NCI-H446 (cell line): ENCODE measurements around the gene LRRC59.
"Not testable (repeated sequence)": the region's sequence is repeated elsewhere in the genome, so short reads cannot be mapped to it uniquely, and the experiment has no call there.

Source experiments
- DNase-seq, 2 experiments: peaks; one replicate each; lab custom pipeline; 2025; lab: John Stamatoyannopoulos, UW

LRRC59 gene

DNA sequence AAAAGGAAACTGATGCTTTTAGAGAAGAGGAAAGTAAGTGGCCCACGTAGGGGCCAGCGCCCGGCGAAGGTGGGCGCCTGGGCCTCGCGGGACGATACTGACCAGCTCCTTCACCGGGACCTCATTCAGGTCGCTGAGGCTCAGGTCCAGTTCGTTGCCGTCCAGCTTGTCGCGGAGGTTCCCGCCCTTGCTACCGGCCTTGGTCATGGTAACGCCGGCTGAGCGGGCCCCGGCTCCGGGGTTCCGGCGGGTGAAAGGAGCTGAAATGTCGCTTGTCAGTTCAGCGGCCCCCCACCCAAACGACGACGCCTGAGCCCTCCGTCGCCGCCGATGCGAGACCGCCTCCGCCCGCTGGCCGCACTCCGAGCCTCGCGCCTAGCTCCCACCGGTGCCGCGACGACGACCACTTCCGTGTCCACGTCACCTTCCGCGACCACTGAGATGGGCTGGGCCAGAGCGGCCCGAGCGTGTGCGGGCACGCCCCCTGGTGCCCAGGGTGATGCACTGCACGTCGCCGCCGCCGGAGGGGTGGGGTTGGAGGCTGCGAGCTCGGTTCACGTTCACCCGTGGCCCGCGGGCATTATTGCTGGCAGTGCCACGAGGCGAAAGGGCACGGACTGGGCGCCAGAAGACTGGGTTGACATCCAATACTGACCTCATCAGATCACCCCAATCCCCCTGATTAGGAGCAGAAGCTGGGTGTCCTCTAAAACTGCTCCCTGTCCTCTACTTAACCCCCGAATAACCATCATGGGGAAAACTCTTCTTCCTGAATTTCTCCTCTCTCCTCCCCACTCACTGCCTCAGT lies at the start of gene LRRC59:
LRRC59 (minus strand) TSS at position 413 of the 808 bp plus-strand sequence; CDS start at position 207, 206 bp downstream.
- peak; percentile 71 to 85 for DNase-seq

DNA sequence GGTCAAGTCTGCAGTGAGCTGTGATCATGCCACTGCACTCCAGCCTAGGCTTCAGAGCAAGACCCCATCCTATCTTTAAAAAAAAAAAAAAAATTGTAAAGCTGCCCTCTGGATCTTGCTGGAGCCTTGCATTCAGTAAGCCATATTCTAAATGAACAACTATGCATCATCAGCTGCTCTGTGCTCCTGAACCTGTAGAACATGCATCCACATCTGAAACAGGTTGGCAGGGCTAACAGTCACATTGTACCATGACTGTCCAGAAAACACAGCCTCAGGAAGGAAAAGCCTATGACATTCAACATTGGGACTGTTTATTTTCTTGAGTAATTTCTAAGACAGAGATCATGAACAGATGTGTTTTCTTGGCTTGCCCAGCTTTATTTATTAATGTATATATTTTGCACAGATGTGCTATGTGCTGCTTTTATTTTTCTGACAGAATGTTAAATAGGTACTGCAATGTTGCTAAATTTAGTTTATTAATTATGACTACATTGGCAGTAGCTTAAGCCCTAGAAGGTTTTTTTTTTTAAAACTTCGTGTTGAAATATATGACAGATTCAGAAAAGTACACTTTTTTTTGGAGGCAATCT lies 48.5 kb upstream of the LRRC59 start:
- no peak for DNase-seq

GRCh38 chr17:50444841-50445715 lies 47.8 kb upstream of the LRRC59 start:
- no peak for DNase-seq

DNA sequence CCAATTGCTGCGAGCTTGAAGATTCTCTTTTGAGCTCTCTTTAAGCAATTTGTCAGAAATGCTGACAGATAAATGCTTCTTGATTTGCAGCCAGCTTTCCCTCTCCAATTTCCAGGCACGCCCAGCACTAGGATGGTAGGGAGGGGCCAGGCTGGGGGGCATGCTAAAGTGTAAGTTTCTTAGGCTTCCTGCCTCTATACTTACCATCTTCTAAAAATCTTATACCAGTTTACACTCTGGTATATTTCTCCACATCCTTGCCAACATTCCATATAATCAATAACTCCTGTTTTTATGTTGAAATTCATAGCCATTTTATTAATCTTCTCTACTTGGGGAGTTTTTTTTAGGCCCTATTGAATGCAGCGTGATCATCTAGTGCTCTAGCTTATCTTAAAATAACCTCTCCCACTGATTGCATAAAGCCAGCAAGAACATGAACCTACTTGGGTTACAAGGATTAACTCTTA lies 46.2 kb upstream of the LRRC59 start:
- DNase-seq = peak in 1 of 2 experiments; percentile 13

- no peak for DNase-seq
Measured at GRCh38 chr17:50440838-50441829, 43.8 kb upstream of the LRRC59 start.

GRCh38 chr17:50440172-50440837 lies 43.0 kb upstream of the LRRC59 start:
- DNase-seq = no peak

DNA sequence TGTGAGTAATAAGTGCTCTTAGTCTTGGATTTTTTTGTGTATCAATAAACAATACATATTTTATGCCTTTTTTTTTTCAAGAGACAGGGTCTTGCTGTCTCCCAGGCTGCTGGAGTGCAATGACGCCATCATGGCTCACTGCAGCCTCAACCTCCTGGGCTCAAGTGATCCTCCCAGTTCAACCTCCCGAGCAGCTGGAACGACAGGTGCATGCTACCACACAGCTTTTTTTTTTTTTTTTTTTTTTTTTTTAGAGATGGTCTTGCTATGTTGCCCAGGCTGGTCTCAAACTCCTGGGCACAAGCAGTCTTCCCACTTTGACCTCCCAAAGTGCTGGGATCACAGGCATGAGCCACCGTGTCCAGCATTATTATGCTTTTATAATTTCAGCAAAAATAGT lies 41.7 kb upstream of the LRRC59 start:
- no peak for DNase-seq

- no peak for DNase-seq
Measured at GRCh38 chr17:50437409-50437808, 40.1 kb upstream of the LRRC59 start.

DNA sequence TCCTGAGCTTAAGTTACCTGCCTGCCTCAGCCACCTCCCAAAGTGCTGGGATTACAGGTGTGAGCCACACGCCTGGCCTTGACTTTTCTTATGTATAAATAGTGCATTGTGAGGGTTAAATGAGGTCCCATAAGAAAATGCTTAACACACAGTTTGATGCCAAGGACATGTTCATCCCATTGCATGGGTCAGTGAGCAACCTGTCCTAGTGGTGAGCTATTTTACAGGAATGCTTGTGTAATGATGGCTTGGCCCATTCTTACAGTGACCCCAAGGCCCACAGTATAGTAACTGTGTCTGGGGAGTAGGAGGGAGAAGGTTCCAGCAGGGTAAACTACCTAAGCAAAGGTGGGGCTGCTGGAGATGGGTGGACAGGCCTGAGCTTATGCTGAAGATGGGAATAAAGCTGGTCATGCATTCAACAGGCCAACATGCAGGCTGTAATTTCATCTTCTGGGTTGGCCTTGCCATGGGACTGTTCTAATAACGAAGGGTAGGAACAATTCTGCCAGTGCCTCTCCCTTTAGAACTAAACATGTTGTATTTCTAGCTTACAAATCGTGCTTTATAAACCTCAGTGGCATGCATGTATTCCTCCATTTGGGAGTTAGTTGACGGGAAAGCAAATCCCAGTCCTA lies 34.9 kb upstream of the LRRC59 start:
- no peak for DNase-seq

GRCh38 chr17:50430821-50431618 lies 33.7 kb upstream of the LRRC59 start:
- DNase-seq = no peak

DNA sequence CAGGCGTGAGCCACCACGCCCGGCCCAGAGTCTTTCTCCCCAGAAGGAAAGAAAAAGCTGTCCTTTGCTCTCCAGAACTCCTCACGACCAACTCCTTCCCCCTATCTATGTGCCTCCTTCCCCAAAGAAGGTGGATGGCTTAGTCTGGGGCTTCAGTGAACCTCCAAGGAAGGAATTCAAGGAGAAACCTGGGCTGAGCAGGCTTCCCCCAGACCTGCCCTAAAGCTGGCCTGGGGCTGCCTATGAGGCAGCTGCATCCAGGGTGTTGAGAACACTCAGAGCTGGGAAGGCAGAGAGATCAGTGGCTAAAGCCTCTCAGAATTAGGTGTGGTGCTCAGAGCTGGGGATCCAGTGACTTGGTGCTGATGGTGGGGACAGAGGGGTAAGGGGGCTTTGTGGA lies 32.5 kb upstream of the LRRC59 start:
- DNase-seq = no peak

- DNase-seq = no peak
Measured at GRCh38 chr17:50428831-50429424, 31.6 kb upstream of the LRRC59 start.

DNA sequence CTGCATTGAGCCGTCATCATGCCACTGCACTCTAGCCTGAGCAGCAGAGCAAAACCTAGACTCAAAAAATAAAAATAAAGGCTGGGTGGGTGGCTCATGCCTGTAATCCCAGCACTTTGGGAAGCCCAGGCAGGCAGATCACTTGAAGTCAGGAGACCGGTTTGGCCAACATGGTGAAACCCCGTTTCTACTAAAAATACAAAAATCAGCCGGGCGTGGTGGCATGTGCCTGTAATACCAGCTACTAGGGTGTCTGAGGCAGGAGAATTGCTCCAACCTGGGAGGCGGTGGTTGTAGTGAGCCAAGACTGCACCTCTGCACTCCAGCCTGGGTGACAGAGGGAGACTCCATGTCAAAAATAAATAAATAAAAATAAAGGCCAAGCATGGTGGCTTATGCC lies 30.8 kb upstream of the LRRC59 start:
- not testable (repeated sequence) for DNase-seq

DNA sequence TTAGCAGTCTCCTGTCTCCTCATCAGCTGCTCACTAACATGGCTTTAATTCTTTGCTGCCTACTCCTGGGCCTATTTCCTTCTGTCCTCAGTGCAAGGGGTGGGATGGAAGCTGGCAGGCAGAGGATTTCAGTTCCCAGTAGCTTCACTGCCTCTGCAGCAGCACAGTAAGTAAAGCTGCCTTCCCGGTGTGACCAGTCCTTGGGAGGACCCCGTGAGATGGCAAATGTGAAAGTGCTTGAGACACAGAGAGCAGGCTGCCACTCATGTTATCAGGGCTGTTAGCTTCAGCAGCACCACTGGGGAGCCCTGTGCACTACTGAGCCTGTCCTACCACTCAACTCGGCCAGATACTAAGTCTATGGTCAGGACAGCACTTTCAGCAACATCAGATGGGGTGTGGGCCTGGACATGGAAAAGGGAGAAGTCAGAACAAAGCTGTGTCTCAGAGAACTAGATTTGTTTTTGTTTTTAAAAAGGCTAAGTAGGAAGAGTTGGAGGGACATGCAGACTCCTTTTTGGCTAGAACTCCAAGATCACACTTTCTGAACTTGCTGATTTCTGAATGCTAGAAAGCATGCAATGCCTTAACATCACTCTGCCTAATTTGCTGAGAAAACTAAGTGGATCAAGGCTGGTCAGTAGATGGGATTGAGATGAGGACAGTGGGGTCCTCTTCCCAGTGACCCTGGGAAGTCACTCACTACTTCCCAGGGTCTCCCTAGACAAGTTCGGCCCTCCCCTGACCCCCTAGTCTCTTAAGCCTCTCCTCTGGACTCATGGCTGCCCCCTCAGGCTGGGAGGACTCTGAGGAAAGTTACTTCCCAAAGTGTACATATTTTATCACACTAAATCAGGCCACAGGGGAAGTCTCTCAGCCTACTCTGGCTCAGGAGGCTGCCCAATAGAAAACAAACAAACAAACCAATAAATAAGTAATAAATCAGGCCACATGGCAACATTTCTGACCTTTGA lies 29.8 kb upstream of the LRRC59 start:
- DNase-seq = no peak

DNA sequence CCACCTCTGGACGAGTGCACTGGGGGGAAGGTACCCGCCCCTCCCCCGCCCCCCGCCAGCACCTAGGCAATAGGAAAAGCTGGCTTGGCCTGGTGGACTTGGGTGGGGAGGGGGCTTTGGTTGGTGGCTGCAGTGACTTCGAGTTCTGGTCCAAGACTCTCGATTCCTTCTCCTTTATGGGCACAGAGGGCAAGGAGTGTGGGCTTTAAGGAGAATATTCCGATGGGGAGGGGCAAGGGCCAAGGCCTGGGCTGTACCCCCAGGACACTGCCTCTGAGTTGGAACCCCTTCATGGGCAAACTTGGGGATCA lies 29.1 kb upstream of the LRRC59 start:
- DNase-seq = no peak

- DNase-seq = peak in 1 of 2 experiments; percentile 45
Measured at GRCh38 chr17:50425682-50426471, 28.6 kb upstream of the LRRC59 start, which contains the start of gene ACSF2. TSS of gene ACSF2 (plus strand) at chr17:50426218. CDS start at chr17:50426262, 44 bp downstream.
